ENCODE measurements around the gene CACNA2D2. TPM values are rescaled to one million over a fixed set of nuclear protein-coding genes. Genes with fewer than 3 reads are reported as not detected.

The CACNA2D2 gene
- total RNA-seq, 1 experiment from 2014 or later = not detected

DNA sequence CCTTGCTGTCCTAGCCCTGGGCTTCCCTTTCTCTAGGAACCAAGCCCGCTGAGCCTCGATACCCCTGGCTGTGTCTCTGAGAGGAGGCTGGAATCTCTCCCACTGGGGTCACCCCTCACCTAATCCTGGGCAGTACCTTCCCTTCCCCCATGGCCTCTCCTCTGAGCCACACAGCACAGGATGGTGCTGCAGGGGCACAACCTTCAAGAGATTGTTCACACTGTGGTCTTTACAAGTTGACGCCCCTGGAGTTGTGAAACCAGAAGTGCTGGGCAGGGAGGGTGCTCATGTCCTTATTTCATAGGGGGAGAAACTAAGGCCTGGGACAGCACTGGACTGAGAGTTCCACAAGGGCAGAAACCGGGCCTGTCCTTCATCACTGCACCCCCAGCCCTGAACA, 73.2 kb downstream of the CACNA2D2 start:
- DNase-seq = no peak
- no peak overlapping the region for H2AFZ ChIP-seq
- H3K9me2 ChIP-seq (ENCODE audit: insufficient read depth) = no peaks in the 10 kb centered on the region
- H3K4me3 ChIP-seq = no peak overlapping the region
- H3K4me2 ChIP-seq = no peak overlapping the region
- peaks cover 8% of the 10 kb centered on the region; the same call in 1 of the 2 replicates for H3K27me3 ChIP-seq (ENCODE audit: insufficient read depth, low read depth)
- no peaks in the 10 kb centered on the region for H3K36me3 ChIP-seq (ENCODE audit: low read depth)
- intact Hi-C loops (cut with micrococcal nuclease; ENCODE audit: unreplicated experiment) = loop anchor here (1.0 kb wide), 1 partner anchor 83 kb away; no protein-coding TSS in a partner anchor
- CTCF ChIA-PET = no interaction called here
- BruUV-seq (replicated peaks) = no TSS peak
- POLR2A ChIA-PET (ENCODE audit: unreplicated experiment) = no interaction called here
- no peak overlapping the region for H3K27ac ChIP-seq
- H3K79me2 ChIP-seq (ENCODE audit: low read depth) = no peaks in the 10 kb centered on the region
- TF ChIP-seq EZH2 (IDR thresholded peaks at IDR 0.05; ENCODE audit: low read depth) = no peak
- TF ChIP-seq, protein P1, sequence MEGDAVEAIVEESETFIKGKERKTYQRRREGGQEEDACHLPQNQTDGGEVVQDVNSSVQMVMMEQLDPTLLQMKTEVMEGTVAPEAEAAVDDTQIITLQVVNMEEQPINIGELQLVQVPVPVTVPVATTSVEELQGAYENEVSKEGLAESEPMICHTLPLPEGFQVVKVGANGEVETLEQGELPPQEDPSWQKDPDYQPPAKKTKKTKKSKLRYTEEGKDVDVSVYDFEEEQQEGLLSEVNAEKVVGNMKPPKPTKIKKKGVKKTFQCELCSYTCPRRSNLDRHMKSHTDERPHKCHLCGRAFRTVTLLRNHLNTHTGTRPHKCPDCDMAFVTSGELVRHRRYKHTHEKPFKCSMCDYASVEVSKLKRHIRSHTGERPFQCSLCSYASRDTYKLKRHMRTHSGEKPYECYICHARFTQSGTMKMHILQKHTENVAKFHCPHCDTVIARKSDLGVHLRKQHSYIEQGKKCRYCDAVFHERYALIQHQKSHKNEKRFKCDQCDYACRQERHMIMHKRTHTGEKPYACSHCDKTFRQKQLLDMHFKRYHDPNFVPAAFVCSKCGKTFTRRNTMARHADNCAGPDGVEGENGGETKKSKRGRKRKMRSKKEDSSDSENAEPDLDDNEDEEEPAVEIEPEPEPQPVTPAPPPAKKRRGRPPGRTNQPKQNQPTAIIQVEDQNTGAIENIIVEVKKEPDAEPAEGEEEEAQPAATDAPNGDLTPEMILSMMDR (conservative IDR thresholded peaks at IDR 0.05) = no peak
- no peaks in the 10 kb centered on the region for H3F3A ChIP-seq (ENCODE audit: insufficient read depth, low read depth)
- no peaks in the 10 kb centered on the region for H3K9me3 ChIP-seq (ENCODE audit: insufficient read depth, low read depth)
- no peaks in the 10 kb centered on the region for H4K20me1 ChIP-seq (ENCODE audit: insufficient read depth)
- H3K4me1 ChIP-seq (replicated peaks; ENCODE audit: insufficient read depth) = no peaks in the 10 kb centered on the region

DNA sequence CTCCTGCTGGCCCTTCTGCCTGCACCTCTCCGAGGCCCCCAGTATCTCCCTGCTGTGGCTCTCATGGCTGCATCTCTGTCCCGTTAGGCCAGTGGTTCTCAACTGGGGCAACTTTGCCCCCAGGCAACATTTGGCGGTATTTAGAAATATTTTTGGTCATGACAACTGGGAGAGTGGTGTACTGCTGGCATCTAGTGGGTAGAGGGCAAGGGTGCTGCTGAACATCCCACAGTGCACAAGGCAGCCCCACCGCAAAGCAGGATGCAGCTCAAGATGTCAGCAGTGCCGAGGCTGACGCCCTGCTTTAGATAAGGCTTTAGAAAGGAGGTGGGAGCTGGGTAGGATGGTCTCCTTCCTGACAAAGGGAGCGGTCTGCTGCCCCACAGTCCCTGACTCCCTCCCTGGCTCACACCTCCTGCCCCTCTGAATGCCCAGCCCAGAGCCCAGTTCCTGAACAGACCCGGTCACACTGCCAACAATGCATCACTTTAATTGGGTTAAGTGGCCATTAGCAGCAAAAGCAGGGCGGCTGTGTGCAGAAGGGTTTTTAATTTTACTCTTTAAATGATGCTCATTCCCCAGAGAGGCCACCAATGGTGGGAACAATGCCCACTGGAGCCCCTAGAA, 75.3 kb downstream of the CACNA2D2 start:
- BruUV-seq (replicated peaks) = no TSS peak
- DNase-seq = peak; percentile 43 to 52
- intact Hi-C loops (cut with micrococcal nuclease; ENCODE audit: unreplicated experiment) = loop anchor here (2.0 kb wide), 1 partner anchor 57 kb away; no protein-coding TSS in a partner anchor

DNA sequence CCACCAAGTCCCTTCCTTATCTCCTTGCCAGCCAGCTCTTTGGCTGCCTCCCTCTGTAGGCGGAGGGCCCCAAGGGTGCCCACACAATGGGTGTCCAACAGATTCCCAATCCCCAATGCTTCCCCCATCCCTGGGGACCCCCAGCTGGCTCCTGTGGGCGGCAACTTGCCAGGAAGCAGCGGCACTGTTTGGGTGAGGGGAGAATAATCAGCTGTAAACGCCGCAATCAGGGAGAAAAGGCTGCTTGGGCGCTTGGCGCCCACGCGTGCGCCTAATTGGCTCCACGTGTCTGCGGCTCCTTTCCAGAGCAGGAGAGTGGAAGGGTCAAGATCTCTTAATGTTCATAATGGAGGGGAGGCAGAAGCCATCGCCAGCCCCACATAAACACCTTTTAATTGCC, 76.2 kb downstream of the CACNA2D2 start:
- H3K79me2 ChIP-seq (ENCODE audit: low read depth) = no peaks in the 10 kb centered on the region
- no peak for DNase-seq
- no peak for TF ChIP-seq EZH2 (IDR thresholded peaks at IDR 0.05; ENCODE audit: low read depth)
- TF ChIP-seq, protein P1 (conservative IDR thresholded peaks at IDR 0.05) = no peak
- no peaks in the 10 kb centered on the region for H3K9me3 ChIP-seq (ENCODE audit: insufficient read depth, low read depth)
- BruUV-seq (replicated peaks) = no TSS peak
- peaks cover 8% of the 10 kb centered on the region for H3K27me3 ChIP-seq (ENCODE audit: insufficient read depth, low read depth)
- H3K36me3 ChIP-seq (ENCODE audit: low read depth) = no peaks in the 10 kb centered on the region
- H2AFZ ChIP-seq = no peak overlapping the region
- no peaks in the 10 kb centered on the region for H3K9me2 ChIP-seq (ENCODE audit: insufficient read depth)
- H3K4me2 ChIP-seq = no peak overlapping the region
- ChIA-PET CTCF (no interaction called here), POLR2A (ENCODE audit: unreplicated experiment) (interaction anchor here (0.8 kb wide), 1 partner anchor 110 kb away, joined by 3 read pairs; no protein-coding TSS in a partner anchor)
- no peaks in the 10 kb centered on the region for H3K4me1 ChIP-seq (replicated peaks; ENCODE audit: insufficient read depth)
- no peak overlapping the region for H3K27ac ChIP-seq
- H3K4me3 ChIP-seq = no peak overlapping the region
- H4K20me1 ChIP-seq (ENCODE audit: insufficient read depth) = no peaks in the 10 kb centered on the region
- no peaks in the 10 kb centered on the region for H3F3A ChIP-seq (ENCODE audit: insufficient read depth, low read depth)
- intact Hi-C loops (cut with micrococcal nuclease; ENCODE audit: unreplicated experiment) = no loop called here

More for the DNA sequence above, 75.3 kb downstream of the CACNA2D2 start:
- H3K79me2 ChIP-seq (ENCODE audit: low read depth) = no peaks in the 10 kb centered on the region
- CTCF ChIA-PET = no interaction called here
- no peak overlapping the region for H3K4me2 ChIP-seq
- POLR2A ChIA-PET (ENCODE audit: unreplicated experiment) = no interaction called here
- no peaks in the 10 kb centered on the region for H3K9me2 ChIP-seq (ENCODE audit: insufficient read depth)
- H3K27me3 ChIP-seq (ENCODE audit: insufficient read depth, low read depth) = peaks cover 8% of the 10 kb centered on the region; the same call in 1 of the 2 replicates
- no peaks in the 10 kb centered on the region for H3K9me3 ChIP-seq (ENCODE audit: insufficient read depth, low read depth)
- TF ChIP-seq EZH2 (IDR thresholded peaks at IDR 0.05; ENCODE audit: low read depth) = no peak
- TF ChIP-seq, protein P1 (conservative IDR thresholded peaks at IDR 0.05) = peak; percentile 55; the same call in 1 of the 2 replicates
- H3K36me3 ChIP-seq (ENCODE audit: low read depth) = no peaks in the 10 kb centered on the region
- no peak overlapping the region for H3K4me3 ChIP-seq
- no peaks in the 10 kb centered on the region for H3K4me1 ChIP-seq (replicated peaks; ENCODE audit: insufficient read depth)
- H3F3A ChIP-seq (ENCODE audit: insufficient read depth, low read depth) = no peaks in the 10 kb centered on the region
- H2AFZ ChIP-seq = no peak overlapping the region
- H3K27ac ChIP-seq = no peak overlapping the region
- H4K20me1 ChIP-seq (ENCODE audit: insufficient read depth) = no peaks in the 10 kb centered on the region

Data from PC-9 (cell line).